ENCODE results near the gene NMNAT1. TPM values are rescaled to one million over a fixed set of nuclear protein-coding genes. Genes with fewer than 3 reads are reported as not detected.

NMNAT1 gene
- total RNA-seq, 4 donors from 2014 or later = 7.1 to 39.8 (median 17.9) TPM

GRCh38 chr1:10031461-10031860, 88.2 kb downstream of the NMNAT1 start:
- intact Hi-C loops (cut with DNase I; ENCODE audit: low total_unique reads) = no loop called here
- in situ Hi-C loops (cut with MboI; ENCODE audit: low pct_ligation_motif_present in 1 of 4, low pct_unique_long_range_greater_than_20kb in 1 of 4, low sequenced_read_pairs in 3 of 4) = loop anchor here in 1 of 4 donors (10.0 kb wide), 1 partner anchor 77 kb away; no protein-coding TSS in a partner anchor
- no peak overlapping the region for H3K27ac ChIP-seq
- H3K4me1 ChIP-seq = peaks cover 4 to 31% (median 20%) of the 10 kb centered on the region in 4 donors
- no peak for DNase-seq
- no peaks in the 10 kb centered on the region for H3K9me3 ChIP-seq
- no peaks in the 10 kb centered on the region for H3K27me3 ChIP-seq
- TF ChIP-seq, protein P1, sequence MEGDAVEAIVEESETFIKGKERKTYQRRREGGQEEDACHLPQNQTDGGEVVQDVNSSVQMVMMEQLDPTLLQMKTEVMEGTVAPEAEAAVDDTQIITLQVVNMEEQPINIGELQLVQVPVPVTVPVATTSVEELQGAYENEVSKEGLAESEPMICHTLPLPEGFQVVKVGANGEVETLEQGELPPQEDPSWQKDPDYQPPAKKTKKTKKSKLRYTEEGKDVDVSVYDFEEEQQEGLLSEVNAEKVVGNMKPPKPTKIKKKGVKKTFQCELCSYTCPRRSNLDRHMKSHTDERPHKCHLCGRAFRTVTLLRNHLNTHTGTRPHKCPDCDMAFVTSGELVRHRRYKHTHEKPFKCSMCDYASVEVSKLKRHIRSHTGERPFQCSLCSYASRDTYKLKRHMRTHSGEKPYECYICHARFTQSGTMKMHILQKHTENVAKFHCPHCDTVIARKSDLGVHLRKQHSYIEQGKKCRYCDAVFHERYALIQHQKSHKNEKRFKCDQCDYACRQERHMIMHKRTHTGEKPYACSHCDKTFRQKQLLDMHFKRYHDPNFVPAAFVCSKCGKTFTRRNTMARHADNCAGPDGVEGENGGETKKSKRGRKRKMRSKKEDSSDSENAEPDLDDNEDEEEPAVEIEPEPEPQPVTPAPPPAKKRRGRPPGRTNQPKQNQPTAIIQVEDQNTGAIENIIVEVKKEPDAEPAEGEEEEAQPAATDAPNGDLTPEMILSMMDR (IDR thresholded peaks at IDR 0.05) = no peak
- TF ChIP-seq EP300 (IDR thresholded peaks at IDR 0.05; ENCODE audit: low read depth) = no peak
- TF ChIP-seq POLR2AphosphoS5 (IDR thresholded peaks at IDR 0.05) = no peak
- no peak for TF ChIP-seq POLR2A (IDR thresholded peaks at IDR 0.05)
- H3K36me3 ChIP-seq = no peaks in the 10 kb centered on the region
- WGBS, 2 donors (ENCODE audit: low coverage in 1 of 2) = 91 to 95% methylated on average over 3 of the region's 3 CpGs
- H3K4me3 ChIP-seq = no peak overlapping the region

- peak; percentile 98 for DNase-seq
- H3K4me3 ChIP-seq = peak within 1 kb of the TSS; percentile 50 to 98 (median 79)
- in situ Hi-C loops (cut with MboI; ENCODE audit: low pct_ligation_motif_present in 1 of 4, low pct_unique_long_range_greater_than_20kb in 1 of 4, low sequenced_read_pairs in 3 of 4) (loop anchor here in 1 of 4 donors (10.0 kb wide), 1 partner anchor 78 kb away; no protein-coding TSS in a partner anchor), intact Hi-C loops (cut with DNase I; ENCODE audit: low total_unique reads) (no loop called here)
- peak within 1 kb of the TSS; percentile 95 to 98 (median 95) for H3K27ac ChIP-seq
- TF ChIP-seq POLR2AphosphoS5 (IDR thresholded peaks at IDR 0.05) (peak; percentile 47 to 72 (median 48)), POLR2A (IDR thresholded peaks at IDR 0.05) (peak; percentile 66), EP300 (IDR thresholded peaks at IDR 0.05; ENCODE audit: low read depth) (no peak)
- TF ChIP-seq, protein P1 (IDR thresholded peaks at IDR 0.05) = peak; percentile 80 to 89 (median 85)
- H3K27me3 ChIP-seq = no peaks in the 10 kb centered on the region
- H3K4me1 ChIP-seq = peaks cover 4 to 31% (median 20%) of the 10 kb centered on the region in 4 donors
- 0% methylated on average over 38 of the region's 73 CpGs; no CpG with 5 or more reads in 1 of the 2 donors for WGBS, 2 donors (ENCODE audit: low coverage in 1 of 2)
- no peaks in the 10 kb centered on the region for H3K9me3 ChIP-seq
- H3K36me3 ChIP-seq = peaks cover 0 to 3% (median 0%) of the 10 kb centered on the region in 4 donors
Observed at GRCh38 chr1:10032590-10033358, 89.5 kb downstream of the NMNAT1 start, which contains the start of gene UBE4B. TSS of gene UBE4B (plus strand) at chr1:10032958. CDS start at chr1:10033671, 713 bp downstream.

DNA sequence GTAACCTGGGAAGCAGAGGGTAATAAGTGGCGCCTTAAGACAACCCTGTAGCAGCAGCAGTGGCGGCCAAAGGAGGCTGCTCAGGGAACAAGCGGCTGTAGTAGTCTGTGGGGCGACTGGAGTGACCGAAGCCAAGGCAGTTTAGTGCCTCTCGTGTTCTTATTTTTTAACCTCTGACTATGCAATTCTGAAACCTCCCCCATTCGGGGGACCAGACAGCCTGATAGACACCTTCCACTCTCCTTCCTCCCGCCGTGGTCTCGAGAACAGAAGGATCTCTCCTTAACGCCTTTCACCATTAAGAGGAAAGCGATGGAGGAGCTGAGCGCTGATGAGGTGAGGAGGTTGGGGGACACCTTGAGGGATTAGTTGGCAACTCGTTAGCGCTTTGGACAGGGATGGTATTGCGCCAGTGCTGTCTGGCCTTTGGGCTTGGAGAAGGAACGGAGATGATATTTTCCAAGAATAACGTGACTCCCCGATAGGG, 90.1 kb downstream of the NMNAT1 start:
- TF ChIP-seq, protein P1 (IDR thresholded peaks at IDR 0.05) = peak in 1 of 5 experiments; percentile 34
- TF ChIP-seq POLR2A (IDR thresholded peaks at IDR 0.05) = no peak
- 0 to 1% methylated on average over 6 to 19 of the region's 19 CpGs for WGBS, 2 donors (ENCODE audit: low coverage in 1 of 2)
- peaks cover 0 to 7% (median 3%) of the 10 kb centered on the region in 4 donors for H3K36me3 ChIP-seq
- no peaks in the 10 kb centered on the region for H3K9me3 ChIP-seq
- H3K27me3 ChIP-seq = no peaks in the 10 kb centered on the region
- peak overlapping the region; percentile 50 to 98 (median 79) for H3K4me3 ChIP-seq
- H3K27ac ChIP-seq = peak overlapping the region; percentile 95 to 98 (median 95)
- H3K4me1 ChIP-seq = peaks cover 4 to 31% (median 20%) of the 10 kb centered on the region in 4 donors
- in situ Hi-C loops (cut with MboI; ENCODE audit: low pct_ligation_motif_present in 1 of 4, low pct_unique_long_range_greater_than_20kb in 1 of 4, low sequenced_read_pairs in 3 of 4) = loop anchor here in 1 of 4 donors (10.0 kb wide), 1 partner anchor 79 kb away; no protein-coding TSS in a partner anchor
- intact Hi-C loops (cut with DNase I; ENCODE audit: low total_unique reads) = no loop called here
- DNase-seq = peak; percentile 25

Small RNA genes lying within 50 kb of the gene (small RNA-seq; reads per million reads assigned to genes)
- gene MIR5697 = 0 to 0.12 (median 0) reads per million in 4 donors

Other genes starting within 250 kb of the NMNAT1 start
- 100 to 1,000 TPM; 118 to 191 (median 143) TPM for gene CLSTN1, start 119.5 kb upstream of the NMNAT1 start, total RNA-seq
- gene CTNNBIP1, start 33.2 kb upstream of the NMNAT1 start, total RNA-seq = 10 to 100 TPM in 3 of 4 donors, 1 to 10 TPM in 1; 7.9 to 24.4 (median 15.7) TPM
- gene LZIC, start 84 bp upstream of the NMNAT1 start, total RNA-seq = 10 to 100 TPM; 10.7 to 41.0 (median 26.6) TPM
- gene RBP7, start 53.8 kb downstream of the NMNAT1 start, total RNA-seq = 1 to 10 TPM in 2 of 4 donors, not detected in 2; 2.3 to 3.3 TPM
- gene UBE4B, start 89.5 kb downstream of the NMNAT1 start, total RNA-seq = 100 to 1,000 TPM in 1 of 4 donors, 10 to 100 TPM in 3; 35.1 to 145 (median 78.7) TPM

All from transverse colon (tissue), 4 donors.